ENCODE results near the gene IGFN1.

IGFN1 gene

GRCh38 chr1:201220388-201220715 lies 29.7 kb downstream of the IGFN1 start:
- TF ChIP-seq, protein P1, sequence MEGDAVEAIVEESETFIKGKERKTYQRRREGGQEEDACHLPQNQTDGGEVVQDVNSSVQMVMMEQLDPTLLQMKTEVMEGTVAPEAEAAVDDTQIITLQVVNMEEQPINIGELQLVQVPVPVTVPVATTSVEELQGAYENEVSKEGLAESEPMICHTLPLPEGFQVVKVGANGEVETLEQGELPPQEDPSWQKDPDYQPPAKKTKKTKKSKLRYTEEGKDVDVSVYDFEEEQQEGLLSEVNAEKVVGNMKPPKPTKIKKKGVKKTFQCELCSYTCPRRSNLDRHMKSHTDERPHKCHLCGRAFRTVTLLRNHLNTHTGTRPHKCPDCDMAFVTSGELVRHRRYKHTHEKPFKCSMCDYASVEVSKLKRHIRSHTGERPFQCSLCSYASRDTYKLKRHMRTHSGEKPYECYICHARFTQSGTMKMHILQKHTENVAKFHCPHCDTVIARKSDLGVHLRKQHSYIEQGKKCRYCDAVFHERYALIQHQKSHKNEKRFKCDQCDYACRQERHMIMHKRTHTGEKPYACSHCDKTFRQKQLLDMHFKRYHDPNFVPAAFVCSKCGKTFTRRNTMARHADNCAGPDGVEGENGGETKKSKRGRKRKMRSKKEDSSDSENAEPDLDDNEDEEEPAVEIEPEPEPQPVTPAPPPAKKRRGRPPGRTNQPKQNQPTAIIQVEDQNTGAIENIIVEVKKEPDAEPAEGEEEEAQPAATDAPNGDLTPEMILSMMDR (IDR thresholded peaks at IDR 0.05; ENCODE audit: insufficient read depth, missing control alignments) = no peak
- DNase-seq (ENCODE audit: insufficient read length, low spot score) (no peak), FAIRE-seq (no peak)

DNA sequence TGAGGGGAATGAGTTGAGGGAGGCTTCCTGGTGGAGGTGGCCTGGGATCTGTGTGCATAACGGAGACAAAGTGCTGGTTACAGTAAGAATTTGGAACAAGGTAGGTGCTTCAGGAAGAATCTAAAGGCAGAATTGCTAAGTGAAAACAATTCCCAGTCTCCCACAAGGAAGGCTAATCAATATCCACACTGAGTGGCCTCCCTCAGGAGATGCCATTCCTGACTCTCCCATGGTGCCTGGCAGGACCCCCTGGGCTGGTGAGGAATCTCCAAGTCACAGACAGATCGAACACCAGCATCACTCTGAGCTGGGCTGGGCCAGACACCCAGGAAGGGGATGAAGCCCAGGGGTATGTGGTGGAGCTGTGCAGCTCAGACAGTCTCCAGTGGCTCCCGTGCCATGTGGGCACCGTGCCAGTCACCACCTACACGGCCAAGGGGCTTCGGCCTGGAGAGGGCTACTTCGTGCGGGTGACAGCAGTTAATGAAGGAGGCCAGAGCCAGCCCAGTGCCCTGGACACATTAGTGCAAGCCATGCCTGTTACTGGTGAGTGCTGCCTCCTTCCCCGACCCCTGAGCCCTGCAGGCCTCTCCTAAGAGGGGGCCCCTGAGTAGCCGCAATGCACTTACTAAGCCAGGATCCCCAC lies 30.7 kb downstream of the IGFN1 start:
- FAIRE-seq (no peak), DNase-seq (ENCODE audit: insufficient read length, low spot score) (no peak)
- TF ChIP-seq, protein P1 (IDR thresholded peaks at IDR 0.05; ENCODE audit: insufficient read depth, missing control alignments) = no peak

DNA sequence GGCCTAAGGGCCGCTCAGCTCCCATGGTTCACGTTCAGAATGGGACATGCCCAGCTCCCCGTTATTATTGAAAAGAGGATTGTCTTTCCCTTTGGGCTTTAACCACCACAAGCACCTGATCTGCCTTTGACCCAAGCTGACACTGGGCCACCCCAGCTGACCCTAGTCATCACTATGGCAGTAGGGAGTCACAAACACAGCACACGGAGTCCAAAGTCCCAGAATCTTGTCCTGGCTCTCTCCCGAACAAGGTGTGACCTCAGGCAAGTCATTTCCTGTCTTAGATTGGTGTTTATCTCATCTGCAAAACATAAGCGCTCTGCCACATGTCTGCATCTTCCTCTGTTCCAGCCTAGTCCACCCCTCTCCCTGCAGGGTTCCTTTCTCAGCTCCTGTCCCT lies 31.5 kb downstream of the IGFN1 start:
- no peak for DNase-seq (ENCODE audit: insufficient read length, low spot score)
- FAIRE-seq = no peak
- TF ChIP-seq, protein P1 (IDR thresholded peaks at IDR 0.05; ENCODE audit: insufficient read depth, missing control alignments) = no peak

DNA sequence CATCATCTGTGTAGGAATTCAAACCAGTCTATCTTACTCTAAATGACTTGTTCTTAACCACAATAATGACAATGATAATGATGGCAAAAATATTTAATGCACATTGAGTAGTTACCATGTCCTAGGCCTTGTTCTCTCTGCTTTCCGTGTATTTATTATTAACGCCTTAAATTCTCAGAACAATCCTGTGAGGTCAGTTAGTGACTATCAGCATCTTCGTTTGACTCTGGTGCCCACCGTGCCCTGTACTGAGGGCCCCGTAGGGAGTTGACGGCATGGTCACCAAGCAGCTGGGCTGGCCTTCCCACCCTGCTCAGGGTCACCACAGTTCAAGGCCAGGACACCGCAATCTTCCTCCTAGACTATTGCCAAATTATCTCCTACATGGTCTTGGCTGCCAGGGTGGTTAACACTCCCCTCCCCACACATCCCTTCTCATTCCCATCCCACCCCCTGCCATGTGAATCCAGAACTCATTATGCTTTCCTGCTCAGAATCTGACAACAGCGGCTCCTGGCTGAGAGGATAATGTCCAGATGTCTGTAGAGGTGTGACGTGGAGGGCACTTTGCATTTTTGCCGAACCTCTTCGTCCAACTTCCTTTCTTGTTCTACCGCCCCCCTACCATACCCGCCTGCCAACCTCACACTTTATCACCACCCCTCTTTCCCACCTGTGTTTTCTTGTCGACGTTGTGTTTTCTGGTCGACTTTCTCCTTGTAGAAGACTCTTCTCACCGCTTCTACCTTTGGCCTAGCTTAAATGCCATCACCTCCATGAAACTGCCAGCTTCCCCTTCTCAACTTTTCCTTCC lies 33.4 kb downstream of the IGFN1 start:
- FAIRE-seq (no peak), DNase-seq (ENCODE audit: insufficient read length, low spot score) (no peak)
- TF ChIP-seq, protein P1 (IDR thresholded peaks at IDR 0.05; ENCODE audit: insufficient read depth, missing control alignments) = no peak

- TF ChIP-seq, protein P1 (IDR thresholded peaks at IDR 0.05; ENCODE audit: insufficient read depth, missing control alignments) = no peak
- FAIRE-seq = no peak
- no peak for DNase-seq (ENCODE audit: insufficient read length, low spot score)
Observed at GRCh38 chr1:201224666-201225370, 34.2 kb downstream of the IGFN1 start.

GRCh38 chr1:201226178-201226514 lies 35.5 kb downstream of the IGFN1 start:
- TF ChIP-seq, protein P1 (IDR thresholded peaks at IDR 0.05; ENCODE audit: insufficient read depth, missing control alignments) = no peak
- no peak for DNase-seq (ENCODE audit: insufficient read length, low spot score)
- FAIRE-seq = no peak

Data from D721Med (cell line).